ENCODE results near the gene RNF14. TPM values are rescaled to one million over a fixed set of nuclear protein-coding genes. Genes with fewer than 3 reads are reported as not detected.

RNF14 gene
- total and polyA plus RNA-seq, 2 experiments from 2014 or later, result 8.9 to 19.0 TPM

DNA sequence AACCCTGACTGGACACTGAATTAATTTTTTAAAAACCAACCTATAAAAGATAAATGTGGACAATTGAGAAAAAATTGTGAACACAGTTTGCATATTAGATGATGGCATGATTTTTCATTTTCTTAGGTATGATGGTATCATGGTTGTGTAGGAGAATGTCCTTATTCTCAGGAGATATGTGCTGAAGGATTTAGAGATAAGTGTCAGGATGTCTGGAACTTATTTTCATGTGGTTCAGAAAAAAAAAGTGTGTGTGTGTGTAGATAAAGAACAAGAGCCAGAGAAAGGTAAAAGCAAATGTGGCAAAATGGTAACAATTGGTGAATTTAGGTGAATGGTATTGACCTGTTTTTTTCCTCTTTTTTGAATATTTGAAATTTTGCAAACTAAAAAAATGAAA lies 39.9 kb downstream of the RNF14 start (continued):
- TF ChIP-seq, protein P1, sequence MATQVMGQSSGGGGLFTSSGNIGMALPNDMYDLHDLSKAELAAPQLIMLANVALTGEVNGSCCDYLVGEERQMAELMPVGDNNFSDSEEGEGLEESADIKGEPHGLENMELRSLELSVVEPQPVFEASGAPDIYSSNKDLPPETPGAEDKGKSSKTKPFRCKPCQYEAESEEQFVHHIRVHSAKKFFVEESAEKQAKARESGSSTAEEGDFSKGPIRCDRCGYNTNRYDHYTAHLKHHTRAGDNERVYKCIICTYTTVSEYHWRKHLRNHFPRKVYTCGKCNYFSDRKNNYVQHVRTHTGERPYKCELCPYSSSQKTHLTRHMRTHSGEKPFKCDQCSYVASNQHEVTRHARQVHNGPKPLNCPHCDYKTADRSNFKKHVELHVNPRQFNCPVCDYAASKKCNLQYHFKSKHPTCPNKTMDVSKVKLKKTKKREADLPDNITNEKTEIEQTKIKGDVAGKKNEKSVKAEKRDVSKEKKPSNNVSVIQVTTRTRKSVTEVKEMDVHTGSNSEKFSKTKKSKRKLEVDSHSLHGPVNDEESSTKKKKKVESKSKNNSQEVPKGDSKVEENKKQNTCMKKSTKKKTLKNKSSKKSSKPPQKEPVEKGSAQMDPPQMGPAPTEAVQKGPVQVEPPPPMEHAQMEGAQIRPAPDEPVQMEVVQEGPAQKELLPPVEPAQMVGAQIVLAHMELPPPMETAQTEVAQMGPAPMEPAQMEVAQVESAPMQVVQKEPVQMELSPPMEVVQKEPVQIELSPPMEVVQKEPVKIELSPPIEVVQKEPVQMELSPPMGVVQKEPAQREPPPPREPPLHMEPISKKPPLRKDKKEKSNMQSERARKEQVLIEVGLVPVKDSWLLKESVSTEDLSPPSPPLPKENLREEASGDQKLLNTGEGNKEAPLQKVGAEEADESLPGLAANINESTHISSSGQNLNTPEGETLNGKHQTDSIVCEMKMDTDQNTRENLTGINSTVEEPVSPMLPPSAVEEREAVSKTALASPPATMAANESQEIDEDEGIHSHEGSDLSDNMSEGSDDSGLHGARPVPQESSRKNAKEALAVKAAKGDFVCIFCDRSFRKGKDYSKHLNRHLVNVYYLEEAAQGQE (IDR thresholded peaks at IDR 0.05; ENCODE audit: unreplicated experiment), result no peak
- TF ChIP-seq POLR2AphosphoS5 (IDR thresholded peaks at IDR 0.05; ENCODE audit: low read depth) (no peak), NANOG (IDR thresholded peaks at IDR 0.05; ENCODE audit: borderline replicate concordance) (no peak), JUNB (IDR thresholded peaks at IDR 0.05; ENCODE audit: unreplicated experiment) (no peak), ZNF331 (CRISPR knock-in tag; IDR thresholded peaks at IDR 0.05; ENCODE audit: low read depth) (no peak), ZNF114 (CRISPR knock-in tag; IDR thresholded peaks at IDR 0.05) (no peak)
- TF ChIP-seq, protein P2, sequence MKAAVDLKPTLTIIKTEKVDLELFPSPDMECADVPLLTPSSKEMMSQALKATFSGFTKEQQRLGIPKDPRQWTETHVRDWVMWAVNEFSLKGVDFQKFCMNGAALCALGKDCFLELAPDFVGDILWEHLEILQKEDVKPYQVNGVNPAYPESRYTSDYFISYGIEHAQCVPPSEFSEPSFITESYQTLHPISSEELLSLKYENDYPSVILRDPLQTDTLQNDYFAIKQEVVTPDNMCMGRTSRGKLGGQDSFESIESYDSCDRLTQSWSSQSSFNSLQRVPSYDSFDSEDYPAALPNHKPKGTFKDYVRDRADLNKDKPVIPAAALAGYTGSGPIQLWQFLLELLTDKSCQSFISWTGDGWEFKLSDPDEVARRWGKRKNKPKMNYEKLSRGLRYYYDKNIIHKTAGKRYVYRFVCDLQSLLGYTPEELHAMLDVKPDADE (IDR thresholded peaks at IDR 0.05), result no peak

DNA sequence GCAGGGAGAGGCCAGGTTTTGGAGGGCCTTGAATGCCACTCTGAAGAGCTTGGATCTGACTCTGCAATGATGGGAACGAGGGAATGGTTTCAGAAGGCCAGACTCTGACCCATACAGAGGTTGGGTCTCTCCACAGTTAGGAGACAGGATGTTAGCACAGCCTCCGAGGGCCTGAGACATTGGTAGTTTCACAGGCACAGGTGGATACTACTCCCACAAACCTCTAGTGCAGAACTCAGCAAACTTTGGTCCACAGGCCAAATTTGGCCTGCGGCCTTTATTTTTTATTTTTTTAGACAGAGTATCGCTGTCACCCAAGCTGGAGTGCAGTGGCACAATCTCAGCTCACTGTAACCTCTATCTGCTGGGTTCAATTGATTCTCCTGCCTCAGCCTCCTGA lies 41.0 kb downstream of the RNF14 start:
- peaks cover 21% of the 10 kb centered on the region; the same call in 1 of the 2 replicates for H3K36me3 ChIP-seq (ENCODE audit: insufficient read depth)
- H2AFZ ChIP-seq, result no peak overlapping the region
- no peak overlapping the region for H3K27ac ChIP-seq (ENCODE audit: low read depth)
- H3K4me2 ChIP-seq, result no peak overlapping the region
- H3K27me3 ChIP-seq (ENCODE audit: insufficient read depth), result no peaks in the 10 kb centered on the region
- peaks cover 9% of the 10 kb centered on the region for H3K27me3 Mint-ChIP-seq (ENCODE audit: insufficient read depth, low read depth, poor library complexity)
- no peak overlapping the region for H3K27ac Mint-ChIP-seq
- no peaks in the 10 kb centered on the region for H4K20me1 ChIP-seq (replicated peaks; ENCODE audit: insufficient read depth)
- no peaks in the 10 kb centered on the region; the same call in 1 of the 2 replicates for H3K79me2 ChIP-seq (replicated peaks; ENCODE audit: insufficient read depth)
- peaks cover 36% of the 10 kb centered on the region for H3K36me3 Mint-ChIP-seq (ENCODE audit: low read depth)
- H3K9me3 Mint-ChIP-seq, result no peaks in the 10 kb centered on the region
- H3F3A ChIP-seq (replicated peaks; ENCODE audit: low read depth), result 0 out of 2 replicates have a peak, but pooled peaks cover 2% of the 10 kb centered on the region
- no peak for TF ChIP-seq CREB1 (CRISPR knock-in tag; IDR thresholded peaks at IDR 0.05; ENCODE audit: low read depth)
- TF ChIP-seq, protein P1 (IDR thresholded peaks at IDR 0.05; ENCODE audit: unreplicated experiment), result no peak
- TF ChIP-seq, protein P3, sequence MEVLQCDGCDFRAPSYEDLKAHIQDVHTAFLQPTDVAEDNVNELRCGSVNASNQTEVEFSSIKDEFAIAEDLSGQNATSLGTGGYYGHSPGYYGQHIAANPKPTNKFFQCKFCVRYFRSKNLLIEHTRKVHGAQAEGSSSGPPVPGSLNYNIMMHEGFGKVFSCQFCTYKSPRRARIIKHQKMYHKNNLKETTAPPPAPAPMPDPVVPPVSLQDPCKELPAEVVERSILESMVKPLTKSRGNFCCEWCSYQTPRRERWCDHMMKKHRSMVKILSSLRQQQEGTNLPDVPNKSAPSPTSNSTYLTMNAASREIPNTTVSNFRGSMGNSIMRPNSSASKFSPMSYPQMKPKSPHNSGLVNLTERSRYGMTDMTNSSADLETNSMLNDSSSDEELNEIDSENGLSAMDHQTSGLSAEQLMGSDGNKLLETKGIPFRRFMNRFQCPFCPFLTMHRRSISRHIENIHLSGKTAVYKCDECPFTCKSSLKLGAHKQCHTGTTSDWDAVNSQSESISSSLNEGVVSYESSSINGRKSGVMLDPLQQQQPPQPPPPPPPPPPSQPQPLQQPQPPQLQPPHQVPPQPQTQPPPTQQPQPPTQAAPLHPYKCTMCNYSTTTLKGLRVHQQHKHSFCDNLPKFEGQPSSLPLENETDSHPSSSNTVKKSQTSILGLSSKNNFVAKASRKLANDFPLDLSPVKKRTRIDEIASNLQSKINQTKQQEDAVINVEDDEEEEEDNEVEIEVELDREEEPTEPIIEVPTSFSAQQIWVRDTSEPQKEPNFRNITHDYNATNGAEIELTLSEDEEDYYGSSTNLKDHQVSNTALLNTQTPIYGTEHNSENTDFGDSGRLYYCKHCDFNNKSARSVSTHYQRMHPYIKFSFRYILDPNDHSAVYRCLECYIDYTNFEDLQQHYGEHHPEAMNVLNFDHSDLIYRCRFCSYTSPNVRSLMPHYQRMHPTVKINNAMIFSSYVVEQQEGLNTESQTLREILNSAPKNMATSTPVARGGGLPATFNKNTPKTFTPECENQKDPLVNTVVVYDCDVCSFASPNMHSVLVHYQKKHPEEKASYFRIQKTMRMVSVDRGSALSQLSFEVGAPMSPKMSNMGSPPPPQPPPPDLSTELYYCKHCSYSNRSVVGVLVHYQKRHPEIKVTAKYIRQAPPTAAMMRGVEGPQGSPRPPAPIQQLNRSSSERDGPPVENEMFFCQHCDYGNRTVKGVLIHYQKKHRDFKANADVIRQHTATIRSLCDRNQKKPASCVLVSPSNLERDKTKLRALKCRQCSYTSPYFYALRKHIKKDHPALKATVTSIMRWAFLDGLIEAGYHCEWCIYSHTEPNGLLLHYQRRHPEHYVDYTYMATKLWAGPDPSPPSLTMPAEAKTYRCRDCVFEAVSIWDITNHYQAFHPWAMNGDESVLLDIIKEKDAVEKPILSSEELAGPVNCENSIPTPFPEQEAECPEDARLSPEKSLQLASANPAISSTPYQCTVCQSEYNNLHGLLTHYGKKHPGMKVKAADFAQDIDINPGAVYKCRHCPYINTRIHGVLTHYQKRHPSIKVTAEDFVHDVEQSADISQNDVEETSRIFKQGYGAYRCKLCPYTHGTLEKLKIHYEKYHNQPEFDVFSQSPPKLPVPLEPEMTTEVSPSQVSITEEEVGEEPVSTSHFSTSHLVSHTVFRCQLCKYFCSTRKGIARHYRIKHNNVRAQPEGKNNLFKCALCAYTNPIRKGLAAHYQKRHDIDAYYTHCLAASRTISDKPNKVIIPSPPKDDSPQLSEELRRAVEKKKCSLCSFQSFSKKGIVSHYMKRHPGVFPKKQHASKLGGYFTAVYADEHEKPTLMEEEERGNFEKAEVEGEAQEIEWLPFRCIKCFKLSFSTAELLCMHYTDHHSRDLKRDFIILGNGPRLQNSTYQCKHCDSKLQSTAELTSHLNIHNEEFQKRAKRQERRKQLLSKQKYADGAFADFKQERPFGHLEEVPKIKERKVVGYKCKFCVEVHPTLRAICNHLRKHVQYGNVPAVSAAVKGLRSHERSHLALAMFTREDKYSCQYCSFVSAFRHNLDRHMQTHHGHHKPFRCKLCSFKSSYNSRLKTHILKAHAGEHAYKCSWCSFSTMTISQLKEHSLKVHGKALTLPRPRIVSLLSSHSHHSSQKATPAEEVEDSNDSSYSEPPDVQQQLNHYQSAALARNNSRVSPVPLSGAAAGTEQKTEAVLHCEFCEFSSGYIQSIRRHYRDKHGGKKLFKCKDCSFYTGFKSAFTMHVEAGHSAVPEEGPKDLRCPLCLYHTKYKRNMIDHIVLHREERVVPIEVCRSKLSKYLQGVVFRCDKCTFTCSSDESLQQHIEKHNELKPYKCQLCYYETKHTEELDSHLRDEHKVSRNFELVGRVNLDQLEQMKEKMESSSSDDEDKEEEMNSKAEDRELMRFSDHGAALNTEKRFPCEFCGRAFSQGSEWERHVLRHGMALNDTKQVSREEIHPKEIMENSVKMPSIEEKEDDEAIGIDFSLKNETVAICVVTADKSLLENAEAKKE (CRISPR knock-in tag; IDR thresholded peaks at IDR 0.05), result no peak
- no peak for TF ChIP-seq POLR2AphosphoS5 (IDR thresholded peaks at IDR 0.05; ENCODE audit: low read depth)
- TF ChIP-seq NANOG (IDR thresholded peaks at IDR 0.05; ENCODE audit: borderline replicate concordance), result no peak
- TF ChIP-seq JUNB (IDR thresholded peaks at IDR 0.05; ENCODE audit: unreplicated experiment), result no peak
- no peak overlapping the region for H3K4me3 Mint-ChIP-seq
- H3K4me3 ChIP-seq, result no peak overlapping the region
- H3K4me1 Mint-ChIP-seq, result peaks cover 13% of the 10 kb centered on the region
- DNase-seq (ENCODE audit: low spot score) (no peak), ATAC-seq (no peak)
- peaks cover 6% of the 10 kb centered on the region; the same call in 1 of the 2 replicates for H3K4me1 ChIP-seq (ENCODE audit: insufficient read depth)
- no peaks in the 10 kb centered on the region for H3K9me2 ChIP-seq (ENCODE audit: insufficient read depth)
